Hepatocyte (in vitro differentiated cells): ENCODE results near the gene TUB. TPM values are rescaled to one million over a fixed set of nuclear protein-coding genes. Genes with fewer than 3 reads are reported as not detected.

Source experiments
- DNase-seq: peaks from one replicate; pipeline ENCODE4 v3.0.0-alpha.2; 2016; ENCODE audit warnings: low spot score
- H2AFZ ChIP-seq: fragments of 200-600 bp; sonication (generic); 2 replicates; pipeline ENCODE4 v1.6.0; 2016; ENCODE audit warnings: antibody characterized with exemption, mild to moderate bottlenecking
- H3K27ac ChIP-seq: fragments of 200-600 bp; sonication (generic); 2 replicates; pipeline ENCODE4 v1.5.1; 2016; ENCODE audit warnings: mild to moderate bottlenecking
- H3K27me3 ChIP-seq: fragments of 200-600 bp; sonication (generic); 2 replicates; pipeline ENCODE4 v1.6.1; 2016
- H3K36me3 ChIP-seq: fragments of 200-600 bp; sonication (generic); replicated peaks from 2 replicates; pipeline ENCODE4 v1.5.1; 2016; ENCODE audit warnings: low read depth; ENCODE audit not compliant: insufficient read depth
- H3K4me1 ChIP-seq: fragments of 200-600 bp; sonication (generic); 2 replicates; pipeline ENCODE4 v1.5.1; 2016; ENCODE audit warnings: mild to moderate bottlenecking, moderate library complexity; ENCODE audit not compliant: insufficient read depth
- H3K4me2 ChIP-seq: fragments of 200-600 bp; sonication (generic); 2 replicates; pipeline ENCODE4 v1.6.0; 2016
- H3K4me3 ChIP-seq: fragments of 200-600 bp; sonication (generic); 2 replicates; pipeline ENCODE4 v1.5.1; 2016; ENCODE audit warnings: mild to moderate bottlenecking
- H3K79me2 ChIP-seq: fragments of 200-600 bp; sonication (generic); 2 replicates; pipeline ENCODE4 v1.6.0; 2017; ENCODE audit warnings: mild to moderate bottlenecking
- H3K9me2 ChIP-seq: fragments of 200-600 bp; sonication (generic); replicated peaks from 2 replicates; pipeline ENCODE4 v1.6.0; 2017; ENCODE audit warnings: mild to moderate bottlenecking; ENCODE audit not compliant: insufficient read depth
- H3K9me3 ChIP-seq: fragments of 200-600 bp; sonication (generic); 2 replicates; pipeline ENCODE4 v1.5.1; 2016; ENCODE audit warnings: low read depth, mild to moderate bottlenecking
- H4K20me1 ChIP-seq: fragments of 200-600 bp; sonication (generic); 2 replicates; pipeline ENCODE4 v1.6.0; 2016; ENCODE audit warnings: mild to moderate bottlenecking; ENCODE audit not compliant: insufficient read depth, poor library complexity, severe bottlenecking
- EZH2 ChIP-seq: fragments of 200-600 bp; sonication (generic); IDR thresholded peaks from 2 replicates; pipeline ENCODE4 v1.6.1; 2016; ENCODE audit warnings: antibody characterized with exemption, mild to moderate bottlenecking, borderline replicate concordance
- EZH2phosphoT487 ChIP-seq: fragments of 200-600 bp; sonication (generic); IDR thresholded peaks from one replicate; pipeline ENCODE4 v1.6.1; 2018; ENCODE audit warnings: antibody characterized with exemption, mild to moderate bottlenecking, low read depth, moderate library complexity; ENCODE audit not compliant: unreplicated experiment, severe bottlenecking
- WGBS: methylation state at CpG from one replicate; pipeline ENCODE4 v1.1.6; 2016; ENCODE audit warnings: low lambda C conversion rate; ENCODE audit errors: missing lambda C conversion rate; 5-methylcytosine and 5-hydroxymethylcytosine counted together
- polyA plus RNA-seq: library from polyadenylated mRNA; unstranded; fragments of >200 nt; fragmentation: Nextera tagmentation; extraction: Ambion mirVana; gene quantifications from 2 replicates; pipeline ENCODE4 v1.2.1, GENCODE V29; 2016
- total RNA-seq: library from RNA; depleted of rRNA; stranded (reverse); fragments of >200 nt; gene quantifications from 2 replicates; pipeline ENCODE4 v1.2.3, GENCODE V29; 2014
- TF ChIP-seq, protein P1 (sequence below): fragments of 200-600 bp; sonication (generic); IDR thresholded peaks from 2 replicates; pipeline ENCODE4 v1.5.1; 2016; ENCODE audit warnings: antibody characterized with exemption, mild to moderate bottlenecking; ENCODE audit not compliant: poor library complexity

TUB gene
- total and polyA plus RNA-seq, 2 experiments from 2014 or later, result 5.0 to 18.7 TPM

DNA sequence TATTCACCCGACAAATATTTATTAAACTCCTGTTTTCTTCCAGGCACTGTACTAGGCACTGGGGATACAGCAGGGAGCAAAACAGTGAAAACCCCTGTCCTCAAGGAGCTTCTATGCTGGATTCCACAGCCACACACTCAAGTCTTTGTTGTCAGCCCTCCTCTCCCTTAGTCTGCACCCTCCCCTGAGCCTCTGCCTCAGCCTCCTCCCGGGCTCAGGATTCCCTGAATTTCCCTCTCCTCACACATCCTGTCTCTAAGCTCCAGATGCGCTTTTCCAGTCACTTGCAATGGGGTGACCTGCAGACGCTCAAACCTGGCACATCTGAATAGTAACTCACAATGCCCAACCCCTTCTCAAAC, 13.5 kb upstream of the TUB start:
- WGBS, result 81% methylated on average over 4 of the region's 4 CpGs
- Histone ChIP-seq H3K27me3 (no peaks in the 10 kb centered on the region), H3K4me3 (no peak overlapping the region), H4K20me1 (no peaks in the 10 kb centered on the region), H3K4me1 (peaks cover 21% of the 10 kb centered on the region), H3K9me2 (no peaks in the 10 kb centered on the region), H3K36me3 (no peaks in the 10 kb centered on the region), H3K9me3 (no peaks in the 10 kb centered on the region), H3K27ac (peak overlapping the region; percentile 73), H3K4me2 (no peak overlapping the region), H2AFZ (no peak overlapping the region), H3K79me2 (no peaks in the 10 kb centered on the region)
- TF ChIP-seq, protein P1, sequence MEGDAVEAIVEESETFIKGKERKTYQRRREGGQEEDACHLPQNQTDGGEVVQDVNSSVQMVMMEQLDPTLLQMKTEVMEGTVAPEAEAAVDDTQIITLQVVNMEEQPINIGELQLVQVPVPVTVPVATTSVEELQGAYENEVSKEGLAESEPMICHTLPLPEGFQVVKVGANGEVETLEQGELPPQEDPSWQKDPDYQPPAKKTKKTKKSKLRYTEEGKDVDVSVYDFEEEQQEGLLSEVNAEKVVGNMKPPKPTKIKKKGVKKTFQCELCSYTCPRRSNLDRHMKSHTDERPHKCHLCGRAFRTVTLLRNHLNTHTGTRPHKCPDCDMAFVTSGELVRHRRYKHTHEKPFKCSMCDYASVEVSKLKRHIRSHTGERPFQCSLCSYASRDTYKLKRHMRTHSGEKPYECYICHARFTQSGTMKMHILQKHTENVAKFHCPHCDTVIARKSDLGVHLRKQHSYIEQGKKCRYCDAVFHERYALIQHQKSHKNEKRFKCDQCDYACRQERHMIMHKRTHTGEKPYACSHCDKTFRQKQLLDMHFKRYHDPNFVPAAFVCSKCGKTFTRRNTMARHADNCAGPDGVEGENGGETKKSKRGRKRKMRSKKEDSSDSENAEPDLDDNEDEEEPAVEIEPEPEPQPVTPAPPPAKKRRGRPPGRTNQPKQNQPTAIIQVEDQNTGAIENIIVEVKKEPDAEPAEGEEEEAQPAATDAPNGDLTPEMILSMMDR, result no peak
- TF ChIP-seq EZH2phosphoT487, result no peak
- no peak for TF ChIP-seq EZH2
- DNase-seq, result no peak

DNA sequence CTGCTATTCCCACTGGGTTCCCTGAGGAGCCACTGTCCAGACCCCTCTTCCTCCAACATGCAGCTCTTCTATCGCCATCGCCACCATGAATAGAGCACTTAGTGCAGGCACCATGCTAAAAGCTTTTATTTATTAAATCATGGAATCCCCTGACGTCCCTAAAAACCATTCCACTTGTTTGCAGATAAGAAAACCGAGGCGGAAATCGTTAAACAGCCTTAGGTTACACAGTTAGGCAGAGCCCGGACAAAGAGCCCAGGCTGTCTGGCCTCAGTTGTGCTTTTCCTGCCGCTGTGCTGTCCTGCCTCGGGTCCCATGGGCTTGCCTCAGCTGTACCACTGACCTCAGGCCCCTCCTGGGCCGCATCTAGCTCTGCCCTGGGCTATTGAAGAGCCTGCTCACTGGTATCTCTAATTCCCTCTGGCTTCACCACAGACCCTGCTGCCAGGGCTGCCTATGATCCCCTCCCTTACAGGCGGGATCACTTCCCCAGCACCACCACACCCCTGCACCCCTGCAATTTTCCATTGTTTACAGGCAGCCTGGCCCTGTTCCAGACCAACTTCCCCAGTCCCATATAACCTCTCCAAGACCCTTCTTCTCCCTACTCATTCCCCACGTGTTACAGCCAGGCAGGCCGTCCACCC, 13.0 kb upstream of the TUB start:
- TF ChIP-seq, protein P1, result no peak
- no peak for TF ChIP-seq EZH2phosphoT487
- no peak for TF ChIP-seq EZH2
- Histone ChIP-seq H3K9me2 (no peaks in the 10 kb centered on the region), H3K36me3 (no peaks in the 10 kb centered on the region), H2AFZ (no peak overlapping the region), H3K79me2 (no peaks in the 10 kb centered on the region), H4K20me1 (no peaks in the 10 kb centered on the region), H3K27me3 (peaks cover 2% of the 10 kb centered on the region), H3K4me2 (peak overlapping the region; percentile 50), H3K27ac (peak overlapping the region; percentile 73), H3K4me1 (peaks cover 21% of the 10 kb centered on the region), H3K4me3 (no peak overlapping the region), H3K9me3 (no peaks in the 10 kb centered on the region)
- DNase-seq, result no peak
- 69% methylated on average over 13 of the region's 13 CpGs for WGBS

DNA sequence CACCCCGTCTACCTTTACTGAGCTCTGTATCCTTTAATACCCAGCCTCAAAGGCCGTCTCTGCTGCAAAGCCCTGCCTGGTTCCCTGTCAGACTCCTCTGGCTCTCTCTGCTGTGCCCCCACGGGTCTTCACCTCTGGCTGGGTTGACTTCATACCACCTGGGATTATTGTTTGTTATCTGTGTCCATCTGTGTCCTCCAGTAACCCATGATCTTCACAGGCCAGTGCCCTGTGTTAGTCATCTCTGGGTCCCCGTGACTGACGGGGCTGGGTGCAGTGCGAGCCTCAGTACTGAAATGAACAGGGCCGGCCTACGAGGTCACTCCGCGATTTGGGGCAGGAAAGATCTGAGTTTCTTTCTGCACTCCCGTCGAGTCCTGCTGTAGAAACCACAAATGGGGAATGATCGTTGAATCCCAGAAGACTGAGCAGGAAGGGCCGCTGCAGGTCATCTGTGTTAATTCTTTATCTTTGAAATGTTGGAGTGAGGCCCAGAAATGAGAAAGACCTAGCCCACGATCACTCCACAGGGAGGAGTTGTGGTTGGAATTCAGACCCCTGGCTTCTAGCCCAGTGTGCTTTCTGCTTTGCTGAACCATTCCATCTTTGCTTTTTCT, 12.3 kb upstream of the TUB start:
- Histone ChIP-seq H3K4me1 (peaks cover 21% of the 10 kb centered on the region), H2AFZ (no peak overlapping the region), H3K79me2 (no peaks in the 10 kb centered on the region), H3K27me3 (peaks cover 5% of the 10 kb centered on the region), H3K36me3 (no peaks in the 10 kb centered on the region), H3K9me2 (no peaks in the 10 kb centered on the region), H3K4me3 (no peak overlapping the region), H3K27ac (peak overlapping the region; percentile 73), H3K4me2 (peak overlapping the region; percentile 50), H4K20me1 (no peaks in the 10 kb centered on the region), H3K9me3 (no peaks in the 10 kb centered on the region)
- WGBS, result 62% methylated on average over 15 of the region's 15 CpGs
- peak; percentile 79 for DNase-seq
- no peak for TF ChIP-seq EZH2
- TF ChIP-seq, protein P1, result no peak
- TF ChIP-seq EZH2phosphoT487, result no peak
